Brain microvascular endothelial cell (primary cell): ENCODE results near the gene PEX11G.

ENCODE experiments used
- DNase-seq: peaks from one replicate; pipeline ENCODE4 v3.0.0-alpha.2; 2020
- H3K27ac ChIP-seq: fragments of 250-450 bp; sonication (Bioruptor Pico); 2 replicates; pipeline ENCODE4 v1.5.1; 2020; ENCODE audit warnings: mild to moderate bottlenecking, moderate library complexity
- H3K27me3 ChIP-seq: fragments of 250-450 bp; sonication (Bioruptor Pico); replicated peaks from 2 replicates; pipeline ENCODE4 v1.5.1; 2020; ENCODE audit warnings: mild to moderate bottlenecking
- H3K36me3 ChIP-seq: fragments of 250-450 bp; sonication (Bioruptor Pico); replicated peaks from 2 replicates; pipeline ENCODE4 v1.5.1; 2020; ENCODE audit warnings: mild to moderate bottlenecking
- H3K4me3 ChIP-seq: 2 replicates; pipeline ENCODE4 v1.5.1; 2011; ENCODE audit warnings: low read depth, mild to moderate bottlenecking, control low read depth, low read length, moderate library complexity
- in situ Hi-C: cut with HindIII; loops from 2 replicates; pipeline ENCODE4 v1.10.0; 2017; ENCODE audit warnings: low sequenced_read_pairs, low pct_ligation_motif_present
- TF ChIP-seq, protein P1 (sequence below): IDR thresholded peaks from 2 replicates; pipeline ENCODE4 v1.5.1; 2011; ENCODE audit warnings: low read depth, mild to moderate bottlenecking, moderate library complexity, low read length, control low read depth, inconsistent platforms; ENCODE audit errors: missing control alignments

Gene PEX11G

DNA sequence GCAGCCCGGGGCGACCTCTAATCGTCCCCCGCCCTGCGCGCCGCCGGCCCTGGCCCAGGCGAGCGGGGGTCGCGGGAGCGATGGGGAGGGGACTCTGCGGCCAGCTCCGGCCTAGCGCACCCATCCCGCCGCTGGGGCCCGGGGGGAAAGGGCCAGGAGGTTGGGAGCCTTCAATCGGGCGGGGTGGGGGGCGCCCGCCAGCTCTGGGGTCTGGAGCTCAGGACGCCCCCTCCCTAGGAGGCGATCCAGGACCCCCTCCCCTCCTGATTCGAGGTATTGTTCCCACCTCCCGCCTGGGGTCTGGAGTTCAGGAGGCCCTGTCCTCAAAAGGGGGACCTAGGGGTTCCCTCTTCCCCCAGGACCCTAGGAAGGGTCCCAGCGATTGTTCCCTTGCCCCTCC is 27.5 kb upstream of the PEX11G start:
- H3K36me3 ChIP-seq: no peaks in the 10 kb centered on the region
- peak overlapping the region; percentile 70 for H3K4me3 ChIP-seq
- no peak for DNase-seq
- in situ Hi-C loops: no loop called here
- H3K27ac ChIP-seq: peak overlapping the region; percentile 25
- TF ChIP-seq, protein P1, sequence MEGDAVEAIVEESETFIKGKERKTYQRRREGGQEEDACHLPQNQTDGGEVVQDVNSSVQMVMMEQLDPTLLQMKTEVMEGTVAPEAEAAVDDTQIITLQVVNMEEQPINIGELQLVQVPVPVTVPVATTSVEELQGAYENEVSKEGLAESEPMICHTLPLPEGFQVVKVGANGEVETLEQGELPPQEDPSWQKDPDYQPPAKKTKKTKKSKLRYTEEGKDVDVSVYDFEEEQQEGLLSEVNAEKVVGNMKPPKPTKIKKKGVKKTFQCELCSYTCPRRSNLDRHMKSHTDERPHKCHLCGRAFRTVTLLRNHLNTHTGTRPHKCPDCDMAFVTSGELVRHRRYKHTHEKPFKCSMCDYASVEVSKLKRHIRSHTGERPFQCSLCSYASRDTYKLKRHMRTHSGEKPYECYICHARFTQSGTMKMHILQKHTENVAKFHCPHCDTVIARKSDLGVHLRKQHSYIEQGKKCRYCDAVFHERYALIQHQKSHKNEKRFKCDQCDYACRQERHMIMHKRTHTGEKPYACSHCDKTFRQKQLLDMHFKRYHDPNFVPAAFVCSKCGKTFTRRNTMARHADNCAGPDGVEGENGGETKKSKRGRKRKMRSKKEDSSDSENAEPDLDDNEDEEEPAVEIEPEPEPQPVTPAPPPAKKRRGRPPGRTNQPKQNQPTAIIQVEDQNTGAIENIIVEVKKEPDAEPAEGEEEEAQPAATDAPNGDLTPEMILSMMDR: no peak
- H3K27me3 ChIP-seq: no peaks in the 10 kb centered on the region

DNA sequence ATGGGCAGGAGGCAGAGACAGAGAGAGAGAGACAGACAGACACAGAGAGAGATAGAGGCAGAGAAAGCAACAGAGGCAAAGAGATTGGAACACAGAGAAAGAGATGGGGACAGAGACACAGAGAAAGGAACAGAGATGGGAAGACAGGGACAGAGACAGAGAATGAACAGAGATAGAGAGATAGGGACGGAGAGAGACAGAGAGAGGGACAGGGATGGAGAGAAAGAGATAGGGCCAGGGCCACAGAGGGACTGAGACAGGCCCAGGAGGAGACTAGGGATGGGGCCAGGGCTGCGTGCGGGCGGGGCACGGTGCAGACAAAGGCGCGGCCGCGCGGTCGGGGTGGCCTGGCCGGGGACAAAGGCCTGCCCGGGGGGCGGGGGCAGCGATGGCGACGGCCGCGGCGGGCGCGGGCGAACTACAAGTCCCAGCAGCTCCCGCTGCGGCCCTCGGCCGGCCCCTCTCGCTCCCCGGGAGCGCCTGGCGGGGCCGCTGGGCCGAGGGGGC is 26.9 kb upstream of the PEX11G start, which contains the start of gene ZNF358:
TSS of gene ZNF358 (plus strand) at position 459 of the 507 bp plus-strand sequence. CDS start 3,140 bp downstream, outside the sequence.
- in situ Hi-C loops: no loop called here
- H3K27ac ChIP-seq: peak within 1 kb of the TSS; percentile 25
- TF ChIP-seq, protein P1: no peak
- H3K36me3 ChIP-seq: no peaks in the 10 kb centered on the region
- H3K4me3 ChIP-seq: peak within 1 kb of the TSS; percentile 70
- DNase-seq: peak; percentile 31
- no peaks in the 10 kb centered on the region for H3K27me3 ChIP-seq

DNA sequence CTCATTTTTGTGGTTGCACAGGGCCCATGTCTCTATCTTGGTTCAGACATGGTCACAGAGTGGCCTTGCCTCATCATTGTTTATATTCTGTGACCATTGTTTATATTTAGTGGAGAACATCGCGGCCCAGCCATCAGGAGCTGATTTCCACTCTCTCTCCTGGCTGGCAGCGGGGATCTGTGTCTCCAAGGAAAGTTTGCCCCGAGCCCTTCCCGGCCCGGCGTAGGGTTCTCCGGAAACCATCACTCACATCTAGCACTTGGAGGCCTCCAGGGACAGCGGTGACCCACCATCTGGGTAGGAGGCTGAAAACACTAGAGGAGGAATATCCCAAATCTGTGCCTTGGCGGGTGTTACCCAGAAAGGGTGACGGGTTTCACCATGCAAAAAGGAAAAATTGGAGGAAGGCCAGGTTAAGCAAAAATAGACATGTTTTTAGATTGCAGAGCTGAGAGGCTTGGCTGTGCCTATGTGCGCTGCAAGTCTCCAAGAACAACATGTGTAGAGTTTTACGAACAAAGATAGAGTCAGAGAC is 26.3 kb upstream of the PEX11G start:
- in situ Hi-C loops: no loop called here
- no peak for DNase-seq
- TF ChIP-seq, protein P1: no peak
- Histone ChIP-seq H3K27ac (peak overlapping the region; percentile 10), H3K4me3 (peak overlapping the region; percentile 55), H3K36me3 (no peaks in the 10 kb centered on the region), H3K27me3 (no peaks in the 10 kb centered on the region)

DNA sequence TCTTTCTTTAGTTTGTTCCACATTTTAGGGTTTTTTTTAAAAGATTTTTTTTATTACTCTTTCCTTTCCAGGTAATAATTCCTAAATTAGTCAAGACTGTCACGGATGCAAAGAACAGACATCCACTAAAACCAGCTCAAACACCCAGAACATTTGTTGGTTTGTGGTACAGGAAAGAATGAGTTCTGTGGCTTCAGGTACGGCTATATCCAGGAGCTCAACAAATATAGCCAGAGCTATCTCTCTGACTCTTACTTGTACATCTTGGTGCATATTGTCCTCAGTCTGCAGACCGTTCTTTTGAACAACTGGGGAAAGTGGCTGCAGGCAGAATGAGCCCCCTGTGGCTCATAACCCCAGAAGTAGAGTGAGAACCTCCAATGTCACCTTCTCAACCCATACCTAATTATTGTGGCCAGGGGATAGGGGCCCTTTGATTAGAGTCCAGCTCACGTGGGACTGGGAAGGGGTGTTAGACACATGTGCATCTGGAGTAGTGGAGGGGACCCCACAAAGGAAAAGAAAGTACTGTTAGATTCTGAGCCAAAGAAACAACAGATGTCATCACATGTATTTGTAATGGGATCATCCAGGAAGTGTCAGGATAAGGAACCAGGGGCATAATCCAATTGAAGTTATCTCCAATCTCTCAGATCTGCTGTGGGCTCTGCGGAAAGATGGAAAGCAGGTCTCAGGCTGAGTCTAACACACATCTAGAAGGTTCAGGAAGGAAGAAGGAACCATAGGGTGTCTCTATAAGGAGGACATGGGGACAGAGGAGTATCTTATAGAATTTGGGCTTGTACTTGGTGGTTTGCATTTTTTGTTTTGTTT is 25.2 kb upstream of the PEX11G start:
- DNase-seq: no peak

DNA sequence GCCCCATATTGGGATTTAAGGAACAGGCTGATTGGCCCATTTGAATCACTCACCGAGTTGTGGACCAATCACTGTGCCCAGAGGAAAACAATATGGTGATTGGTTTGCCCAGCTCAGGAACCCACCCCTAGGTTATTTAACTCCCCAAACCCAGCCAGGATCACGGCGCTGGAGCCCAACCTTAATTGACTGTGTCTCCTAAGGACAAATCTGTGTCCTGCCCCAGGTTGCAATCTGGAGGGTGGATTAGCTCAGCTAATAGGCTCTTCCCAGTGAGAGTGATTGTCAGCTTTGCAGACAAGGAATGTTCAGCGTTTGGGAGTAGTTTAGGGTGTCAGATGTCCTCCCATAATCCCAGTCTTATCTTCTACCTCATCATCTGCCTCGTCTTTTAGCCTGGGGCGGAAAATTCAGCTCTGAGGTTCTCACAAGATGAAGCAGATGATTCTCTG is 23.6 kb upstream of the PEX11G start:
- H3K36me3 ChIP-seq: no peaks in the 10 kb centered on the region
- no peak overlapping the region for H3K27ac ChIP-seq
- H3K27me3 ChIP-seq: no peaks in the 10 kb centered on the region
- no peak overlapping the region for H3K4me3 ChIP-seq
- no peak for DNase-seq
- TF ChIP-seq, protein P1: no peak
- in situ Hi-C loops: no loop called here

More for the DNA sequence above, 25.2 kb upstream of the PEX11G start:
- in situ Hi-C loops: no loop called here
- Histone ChIP-seq H3K27me3 (no peaks in the 10 kb centered on the region), H3K36me3 (no peaks in the 10 kb centered on the region), H3K4me3 (no peak overlapping the region), H3K27ac (no peak overlapping the region)
- TF ChIP-seq, protein P1: no peak
